Thoracic aorta (tissue), 2 donors: Measurements from ENCODE around the gene CTNNAL1. TPM values are rescaled to one million over a fixed set of nuclear protein-coding genes. Genes with fewer than 3 reads are reported as not detected.

Experiments
- ATAC-seq: fragments of 150-250 bp; one replicate; pipeline ENCODE4 v1.8.0; 2017; ENCODE audit warnings: low read depth; ENCODE audit not compliant: insufficient number of reproducible peaks, low FRiP score
- DNase-seq: peaks from one replicate; pipeline ENCODE4 v3.0.0-alpha.2; 2020; ENCODE audit warnings: low spot score
- H3K27ac ChIP-seq, 2 donors: fragments of 200-600 bp; sonication (generic); 1 replicate in 1 of 2; 2 replicates in 1 of 2; pipeline ENCODE4 v1.5.1; 2016; ENCODE audit warnings: mild to moderate bottlenecking in 2 of 2, moderate library complexity in 2 of 2
- H3K27me3 ChIP-seq: fragments of 200-600 bp; sonication (generic); replicated peaks from 2 replicates; pipeline ENCODE4 v1.6.0; 2016; ENCODE audit warnings: mild to moderate bottlenecking; ENCODE audit not compliant: insufficient read depth
- H3K36me3 ChIP-seq: fragments of 200-600 bp; sonication (generic); one replicate; pipeline ENCODE4 v1.5.1; 2016
- H3K4me1 ChIP-seq, 2 donors: fragments of 200-600 bp; sonication (generic); 1 replicate in 1 of 2; 2 replicates in 1 of 2; pipeline versions ENCODE4 v1.5.1 to v1.6.0; 2016; ENCODE audit warnings: low read depth in 2 of 2, mild to moderate bottlenecking in 1 of 2; ENCODE audit not compliant: control insufficient read depth in 1 of 2
- H3K4me3 ChIP-seq: fragments of 200-600 bp; sonication (generic); 2 replicates; pipeline ENCODE4 v1.5.1; 2016; ENCODE audit warnings: mild to moderate bottlenecking
- H3K9me3 ChIP-seq: fragments of 200-600 bp; sonication (generic); 2 replicates; pipeline ENCODE4 v1.5.1; 2016
- total RNA-seq, 2 donors: library from RNA; depleted of rRNA; stranded (reverse); fragments of >200 nt; gene quantifications; one replicate each; pipeline versions ENCODE4 v1.1.0 to v1.2.3, GENCODE V29; 2016
- TF ChIP-seq, protein P1 (sequence below): fragments of 200-600 bp; sonication (generic); IDR thresholded peaks from one replicate; pipeline ENCODE4 v1.5.1; 2019; ENCODE audit warnings: antibody characterized with exemption

The CTNNAL1 gene
- total RNA-seq, 2 donors from 2014 or later: 41.8 to 45.0 TPM

DNA sequence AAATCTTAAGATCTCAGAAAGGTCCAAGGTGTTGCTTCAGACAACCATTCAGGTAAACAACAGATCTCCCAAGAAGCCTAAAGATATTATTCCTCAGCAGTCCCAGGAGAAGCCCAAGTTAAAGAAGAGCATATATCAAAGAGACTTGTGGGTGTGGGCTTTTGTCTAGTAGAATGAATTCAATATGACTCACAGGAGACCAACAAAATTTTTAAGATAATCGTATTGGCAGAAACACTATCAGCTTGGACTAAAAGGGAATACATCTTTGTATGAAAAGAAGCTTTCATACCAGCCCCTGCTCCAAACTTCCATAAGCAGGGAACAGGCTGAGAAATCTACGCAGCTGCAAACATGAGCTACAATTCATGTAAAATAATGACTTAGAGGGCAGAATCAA is 10.2 kb downstream of the CTNNAL1 start:
- DNase-seq: no peak
- Histone ChIP-seq H3K9me3 (no peaks in the 10 kb centered on the region), H3K27ac (no peak overlapping the region), H3K4me3 (no peak overlapping the region), H3K27me3 (no peaks in the 10 kb centered on the region), H3K36me3 (peaks cover 3% of the 10 kb centered on the region), H3K4me1 (no peaks in the 10 kb centered on the region)
- TF ChIP-seq, protein P1, sequence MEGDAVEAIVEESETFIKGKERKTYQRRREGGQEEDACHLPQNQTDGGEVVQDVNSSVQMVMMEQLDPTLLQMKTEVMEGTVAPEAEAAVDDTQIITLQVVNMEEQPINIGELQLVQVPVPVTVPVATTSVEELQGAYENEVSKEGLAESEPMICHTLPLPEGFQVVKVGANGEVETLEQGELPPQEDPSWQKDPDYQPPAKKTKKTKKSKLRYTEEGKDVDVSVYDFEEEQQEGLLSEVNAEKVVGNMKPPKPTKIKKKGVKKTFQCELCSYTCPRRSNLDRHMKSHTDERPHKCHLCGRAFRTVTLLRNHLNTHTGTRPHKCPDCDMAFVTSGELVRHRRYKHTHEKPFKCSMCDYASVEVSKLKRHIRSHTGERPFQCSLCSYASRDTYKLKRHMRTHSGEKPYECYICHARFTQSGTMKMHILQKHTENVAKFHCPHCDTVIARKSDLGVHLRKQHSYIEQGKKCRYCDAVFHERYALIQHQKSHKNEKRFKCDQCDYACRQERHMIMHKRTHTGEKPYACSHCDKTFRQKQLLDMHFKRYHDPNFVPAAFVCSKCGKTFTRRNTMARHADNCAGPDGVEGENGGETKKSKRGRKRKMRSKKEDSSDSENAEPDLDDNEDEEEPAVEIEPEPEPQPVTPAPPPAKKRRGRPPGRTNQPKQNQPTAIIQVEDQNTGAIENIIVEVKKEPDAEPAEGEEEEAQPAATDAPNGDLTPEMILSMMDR: no peak
- no peak for ATAC-seq

DNA sequence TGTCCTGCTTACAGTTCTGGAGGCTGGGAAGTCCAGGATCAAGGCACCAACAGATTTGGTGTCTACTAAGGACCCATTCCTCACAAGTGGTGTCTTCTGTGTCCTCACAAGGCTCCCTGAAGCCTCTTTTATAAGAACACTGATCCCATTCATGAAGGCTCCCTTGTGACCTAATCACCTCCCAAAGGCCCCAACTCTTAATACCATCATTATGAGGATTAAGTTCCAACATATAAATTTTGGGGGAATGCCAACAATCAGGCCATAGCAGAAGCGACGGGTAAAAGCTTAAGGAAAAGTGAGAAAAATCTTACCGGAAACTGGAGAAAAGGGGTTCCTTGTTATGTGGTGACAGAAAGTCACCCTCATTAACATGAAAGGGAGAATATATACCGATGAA is 11.2 kb downstream of the CTNNAL1 start:
- Histone ChIP-seq H3K9me3 (no peaks in the 10 kb centered on the region), H3K27me3 (no peaks in the 10 kb centered on the region), H3K4me1 (no peaks in the 10 kb centered on the region), H3K36me3 (peaks cover 3% of the 10 kb centered on the region), H3K27ac (no peak overlapping the region), H3K4me3 (no peak overlapping the region)
- TF ChIP-seq, protein P1: no peak
- ATAC-seq: no peak
- DNase-seq: no peak

DNA sequence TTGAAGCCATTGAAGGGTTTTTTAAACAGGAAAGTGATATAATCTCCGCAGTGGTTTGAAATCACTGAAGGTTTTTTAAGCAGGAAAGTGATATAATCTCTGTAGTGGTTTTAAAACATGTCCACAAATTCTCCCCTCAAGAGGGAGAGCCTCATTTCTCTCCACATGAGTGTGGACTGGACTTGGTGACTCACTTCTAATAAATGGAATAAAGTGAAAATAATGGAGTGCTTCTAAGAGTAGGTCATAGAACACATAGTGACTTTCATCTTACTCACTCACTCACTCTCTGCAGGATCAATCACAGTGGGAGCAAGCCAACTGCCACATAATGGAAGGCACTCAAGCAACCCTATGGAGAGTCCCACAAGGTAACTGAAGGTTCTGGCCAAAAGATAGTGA is 12.0 kb downstream of the CTNNAL1 start:
- H3K27ac ChIP-seq: no peak overlapping the region
- H3K4me1 ChIP-seq: no peaks in the 10 kb centered on the region
- H3K9me3 ChIP-seq: no peaks in the 10 kb centered on the region
- TF ChIP-seq, protein P1: no peak
- H3K4me3 ChIP-seq: no peak overlapping the region
- DNase-seq (no peak), ATAC-seq (no peak)
- peaks cover 3% of the 10 kb centered on the region for H3K36me3 ChIP-seq
- no peaks in the 10 kb centered on the region for H3K27me3 ChIP-seq

DNA sequence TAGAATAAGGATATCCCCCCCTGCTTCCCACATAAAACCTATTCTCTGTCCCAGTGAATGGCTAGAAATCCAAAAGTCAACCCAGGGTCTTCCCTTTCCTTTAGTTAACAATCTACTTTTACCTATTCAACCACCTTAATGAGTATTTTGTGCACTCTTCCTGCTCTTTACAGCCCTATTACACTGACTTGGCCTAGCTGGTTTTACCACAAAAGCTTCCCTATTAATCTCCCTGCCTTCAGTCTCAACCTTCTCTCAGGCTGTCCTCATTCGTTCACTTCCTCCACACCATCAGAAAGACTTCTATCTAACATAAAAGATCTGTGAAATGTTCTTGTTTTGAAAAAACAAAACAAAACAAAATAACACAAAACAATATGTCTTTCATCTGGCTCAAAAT is 16.2 kb downstream of the CTNNAL1 start:
- Histone ChIP-seq H3K4me3 (no peak overlapping the region), H3K27ac (no peak overlapping the region), H3K27me3 (no peaks in the 10 kb centered on the region), H3K9me3 (no peaks in the 10 kb centered on the region), H3K4me1 (peaks cover 0 to 12% of the 10 kb centered on the region in 2 donors), H3K36me3 (no peaks in the 10 kb centered on the region)
- TF ChIP-seq, protein P1: no peak
- no peak for DNase-seq
- no peak for ATAC-seq

DNA sequence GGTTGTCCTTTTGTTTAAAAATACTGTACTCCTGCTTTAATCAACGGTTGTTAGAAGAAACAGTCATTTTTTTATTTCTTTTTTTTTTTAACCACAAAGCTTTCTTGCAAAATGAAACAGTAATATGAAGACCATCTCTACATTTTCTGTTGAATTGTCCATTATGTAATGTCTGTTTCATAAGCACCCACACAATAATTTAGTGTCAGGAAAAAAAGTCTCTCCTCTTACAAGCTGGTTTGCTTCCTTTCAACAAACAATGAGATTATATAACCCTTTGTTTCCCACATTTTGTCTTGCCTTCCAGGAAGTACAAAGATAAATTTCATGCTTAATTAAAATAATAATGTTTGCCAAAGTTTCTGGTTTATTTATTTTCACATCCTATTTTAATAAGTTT is 16.7 kb downstream of the CTNNAL1 start:
- TF ChIP-seq, protein P1: no peak
- H3K27ac ChIP-seq: no peak overlapping the region
- H3K9me3 ChIP-seq: no peaks in the 10 kb centered on the region
- ATAC-seq (no peak), DNase-seq (no peak)
- peaks cover 0 to 16% of the 10 kb centered on the region in 2 donors for H3K4me1 ChIP-seq
- no peak overlapping the region for H3K4me3 ChIP-seq
- no peaks in the 10 kb centered on the region for H3K27me3 ChIP-seq
- no peaks in the 10 kb centered on the region for H3K36me3 ChIP-seq
